Stimulated activated CD8-positive, alpha-beta memory T cell treated with anti-CD3 and anti-CD28 coated beads, Interleukin-12 subunit alpha, Interleukin-12 subunit beta, amount 100 ng/mL, for 4 hours (primary cell): Measurements from ENCODE around the gene TIMP1.

Source experiments
- DNase-seq: peaks from one replicate; pipeline ENCODE4 v3.0.0-alpha.2; 2020; ENCODE audit warnings: low read depth

TIMP1 gene

DNA sequence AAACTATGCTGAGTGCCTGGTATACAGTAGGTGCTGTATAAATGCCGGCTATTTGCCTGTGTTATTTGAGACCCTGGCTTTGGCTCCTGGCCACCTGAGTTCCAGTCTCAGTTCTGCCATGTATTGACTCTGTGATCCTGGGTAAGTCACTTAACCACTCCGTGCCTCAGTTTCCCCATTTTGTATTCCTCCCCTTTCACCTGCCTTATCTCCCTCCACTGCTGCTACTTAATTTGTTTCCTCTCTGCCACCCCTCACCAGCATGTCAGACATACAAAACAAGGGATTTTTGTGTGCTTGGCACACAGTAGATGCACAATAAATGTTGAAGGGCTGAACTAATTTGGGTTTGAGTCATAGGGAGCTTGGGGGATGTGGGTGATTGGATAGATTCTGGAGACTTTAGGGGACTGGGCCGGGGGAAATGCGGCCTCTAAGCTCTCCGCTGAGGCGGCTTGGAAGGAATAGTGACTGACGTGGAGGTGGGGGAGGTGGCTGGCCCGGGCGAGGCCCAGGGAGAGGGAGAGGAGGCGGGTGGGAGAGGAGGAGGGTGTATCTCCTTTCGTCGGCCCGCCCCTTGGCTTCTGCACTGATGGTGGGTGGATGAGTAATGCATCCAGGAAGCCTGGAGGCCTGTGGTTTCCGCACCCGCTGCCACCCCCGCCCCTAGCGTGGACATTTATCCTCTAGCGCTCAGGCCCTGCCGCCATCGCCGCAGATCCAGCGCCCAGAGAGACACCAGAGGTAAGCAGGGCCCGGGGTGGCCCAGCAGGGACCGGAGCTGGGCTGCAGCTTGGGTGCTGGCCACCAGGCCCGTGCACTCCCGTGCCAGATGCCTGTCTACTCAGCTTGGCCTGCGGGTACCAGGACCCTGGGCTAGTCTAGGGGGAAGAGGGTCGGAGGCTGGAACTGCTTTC, at the start of gene TIMP1:
TSS of gene TIMP1 (plus strand) at position 706 of the 917 bp plus-strand sequence. CDS start 980 bp downstream, outside the sequence.
- DNase-seq, result peak; percentile 69

DNA sequence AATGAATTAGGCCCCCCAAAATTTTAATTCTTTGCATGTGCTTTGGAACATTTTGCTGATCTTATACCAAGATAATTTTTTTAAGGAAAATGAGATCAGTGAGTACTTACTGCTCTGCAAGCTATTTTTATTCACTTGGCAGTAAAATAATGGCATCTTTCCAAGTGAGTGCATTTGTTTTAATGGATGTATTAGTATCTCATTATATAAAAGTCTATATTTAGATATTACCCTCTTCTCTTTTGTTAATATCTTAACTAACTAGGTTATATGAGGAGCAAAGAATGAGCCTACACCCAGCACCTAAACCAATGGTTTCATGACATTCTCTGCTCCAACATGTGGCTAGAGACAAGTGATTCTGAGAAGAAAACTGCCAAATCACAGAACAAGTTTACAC, 42.4 kb upstream of the TIMP1 start:
- no peak for DNase-seq

DNA sequence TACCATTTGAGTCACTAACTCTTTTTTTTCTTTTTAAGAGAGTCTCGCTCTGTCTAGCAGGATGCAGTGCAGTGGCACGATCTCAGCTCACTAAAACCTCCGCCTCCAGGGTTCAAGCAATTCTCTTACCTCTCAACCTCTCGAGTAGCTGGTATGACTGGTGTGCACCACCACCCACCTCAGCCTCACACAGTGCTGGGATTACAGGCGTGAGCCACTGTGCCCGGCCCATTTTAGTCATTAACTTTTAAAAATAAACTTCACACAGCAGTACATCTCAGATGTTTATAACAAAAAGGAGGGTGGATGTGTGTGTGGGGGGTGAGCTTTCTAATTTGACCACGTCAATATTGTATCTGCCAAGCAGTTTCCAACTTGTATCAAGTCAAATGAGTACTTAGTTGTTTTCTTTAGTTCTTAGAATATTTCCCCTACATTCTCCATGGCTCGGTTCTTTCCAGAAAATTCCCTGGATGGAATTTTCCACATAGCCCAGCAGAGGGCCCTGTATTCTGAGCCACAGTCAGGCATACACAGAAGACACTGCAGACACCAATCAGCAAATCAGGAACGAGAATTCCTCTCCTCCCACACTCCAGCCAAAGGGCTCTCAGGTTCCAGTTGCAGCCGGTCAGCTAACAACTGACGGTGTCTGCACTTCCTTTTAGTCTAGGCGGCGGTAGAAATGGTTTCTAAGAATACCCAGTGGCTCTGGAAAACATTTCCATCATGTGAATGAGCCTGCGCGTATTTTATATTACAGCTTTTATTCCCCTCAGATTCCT, 41.3 kb upstream of the TIMP1 start:
- no peak for DNase-seq

DNA sequence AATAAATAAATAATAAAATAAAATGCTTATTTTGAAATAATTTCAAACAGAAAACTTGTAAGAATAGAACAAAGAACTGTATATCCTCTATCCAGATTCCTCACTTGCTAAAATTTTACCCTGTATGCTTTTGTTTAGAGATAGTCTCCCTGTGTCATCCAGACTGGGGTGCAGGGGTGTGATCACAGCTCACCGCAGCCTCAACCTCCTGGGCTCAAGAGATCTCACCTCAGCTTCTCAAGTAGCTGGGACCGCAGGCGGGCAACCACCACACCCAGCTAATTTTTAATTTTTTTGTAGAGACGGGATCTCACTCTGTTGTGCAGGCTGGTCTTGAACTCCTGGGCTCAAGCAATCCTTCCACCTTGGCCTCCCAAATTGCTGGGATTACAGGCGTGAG, 38.7 kb upstream of the TIMP1 start:
- DNase-seq, result no peak

GRCh38 chrX:47556045-47556623, 26.1 kb upstream of the TIMP1 start:
- peak; percentile 63 for DNase-seq

DNA sequence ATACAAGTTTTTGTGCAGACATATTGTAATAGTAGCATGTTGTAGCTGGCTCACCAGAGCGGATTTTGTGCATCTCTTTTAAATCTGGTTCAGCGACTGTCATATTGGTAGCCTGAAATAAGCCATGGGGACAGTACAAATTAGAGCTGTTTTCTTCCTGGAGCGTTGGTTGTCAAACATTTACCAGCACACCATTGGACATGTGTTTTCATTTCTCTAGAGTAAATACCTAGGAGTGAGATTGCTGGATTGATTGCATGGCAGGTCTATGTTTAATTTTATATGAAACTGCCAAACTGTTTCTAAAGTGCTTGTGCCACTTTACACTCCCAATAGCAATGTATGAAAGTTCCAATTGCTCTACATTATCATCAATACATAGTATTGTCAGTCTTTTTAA, 23.8 kb upstream of the TIMP1 start:
- DNase-seq, result no peak

DNA sequence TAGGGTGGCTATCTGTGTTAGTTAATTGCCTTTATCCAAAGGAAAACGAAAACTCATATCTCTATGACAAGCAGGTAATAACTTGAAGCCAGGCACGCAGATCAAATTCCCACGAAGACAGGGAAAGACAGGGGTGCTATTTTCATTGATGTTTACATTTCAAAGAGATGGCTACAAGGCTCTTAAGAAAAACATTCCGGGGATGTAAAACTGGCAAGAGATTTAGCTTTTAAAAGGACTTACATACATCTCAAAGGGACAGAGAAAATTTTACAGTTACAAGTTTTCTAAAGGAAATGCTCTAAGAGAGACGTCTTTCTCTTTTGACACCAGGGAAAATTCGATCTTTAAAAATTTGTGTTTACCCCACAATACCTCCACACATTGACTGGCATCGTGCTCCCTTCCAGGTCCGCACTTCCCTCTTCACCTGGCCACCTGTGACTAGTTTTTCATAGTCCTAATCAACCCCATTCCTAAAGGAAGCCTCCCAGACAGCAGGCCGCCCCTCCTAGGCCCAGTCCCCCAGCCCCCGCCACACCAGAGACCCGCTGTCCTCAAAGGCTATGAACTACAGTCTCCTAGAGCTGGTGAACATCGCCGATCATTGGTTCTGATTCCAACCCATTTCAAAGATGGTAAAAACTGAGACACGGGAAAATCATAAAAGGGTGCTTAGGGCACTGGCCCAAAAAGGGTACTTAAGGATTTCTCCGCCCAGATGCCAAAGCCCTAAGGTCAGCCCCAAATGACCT, 21.9 kb upstream of the TIMP1 start:
- no peak for DNase-seq

- DNase-seq, result peak; percentile 83
Measured at GRCh38 chrX:47560934-47561658, 21.1 kb upstream of the TIMP1 start, which contains the start of gene ARAF. ARAF (plus strand) TSS chrX:47561205; CDS start chrX:47562968, 1,763 bp downstream.

DNA sequence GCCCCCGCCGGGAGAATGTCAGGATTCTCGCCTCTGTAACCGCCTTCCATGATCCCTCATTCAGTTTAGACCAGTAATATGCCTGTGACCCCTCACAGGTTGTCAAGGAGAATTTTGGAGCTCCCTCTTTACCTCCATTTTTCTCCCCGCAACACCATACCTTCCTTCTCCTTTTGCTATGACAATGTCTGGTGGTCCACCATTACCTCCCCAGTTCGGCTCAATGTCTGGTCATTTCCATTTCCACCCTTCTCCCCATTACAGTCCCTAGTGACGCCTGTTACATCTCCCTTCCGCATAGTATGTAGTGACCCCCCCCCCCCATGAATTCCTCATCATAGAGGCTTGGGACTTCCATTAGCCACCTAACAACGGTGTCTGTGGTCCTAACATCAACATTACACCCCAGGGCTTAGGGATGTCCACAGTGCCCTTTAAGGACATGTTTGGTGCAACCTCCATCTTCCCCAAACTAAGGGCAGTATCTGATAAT, 20.5 kb upstream of the TIMP1 start:
- DNase-seq, result no peak

GRCh38 chrX:47562615-47563243, 19.5 kb upstream of the TIMP1 start:
- DNase-seq, result no peak

DNA sequence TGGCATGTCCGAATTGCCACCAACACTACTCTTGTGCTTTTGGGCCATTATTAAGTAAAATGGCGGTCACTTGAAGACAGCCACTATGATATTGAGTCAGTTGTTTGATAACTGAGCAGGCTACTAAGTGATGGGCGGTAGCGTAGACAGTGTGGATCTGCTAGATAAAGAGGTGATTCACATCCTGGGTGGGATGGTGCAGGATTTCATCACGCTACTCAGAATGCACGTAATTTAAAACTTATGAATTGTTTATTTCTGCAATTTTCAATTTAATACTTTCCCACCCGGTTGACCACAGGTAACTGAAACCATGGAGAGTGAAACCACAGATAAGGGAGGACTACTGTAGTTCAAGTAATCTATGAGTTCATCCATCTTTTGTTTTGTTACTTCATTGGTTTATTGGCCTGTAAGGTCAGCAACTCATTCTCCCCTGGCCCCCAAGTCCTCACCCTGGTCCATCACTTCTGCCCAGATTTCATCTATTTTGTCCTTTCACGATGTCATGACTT, 18.4 kb upstream of the TIMP1 start:
- DNase-seq, result no peak

DNA sequence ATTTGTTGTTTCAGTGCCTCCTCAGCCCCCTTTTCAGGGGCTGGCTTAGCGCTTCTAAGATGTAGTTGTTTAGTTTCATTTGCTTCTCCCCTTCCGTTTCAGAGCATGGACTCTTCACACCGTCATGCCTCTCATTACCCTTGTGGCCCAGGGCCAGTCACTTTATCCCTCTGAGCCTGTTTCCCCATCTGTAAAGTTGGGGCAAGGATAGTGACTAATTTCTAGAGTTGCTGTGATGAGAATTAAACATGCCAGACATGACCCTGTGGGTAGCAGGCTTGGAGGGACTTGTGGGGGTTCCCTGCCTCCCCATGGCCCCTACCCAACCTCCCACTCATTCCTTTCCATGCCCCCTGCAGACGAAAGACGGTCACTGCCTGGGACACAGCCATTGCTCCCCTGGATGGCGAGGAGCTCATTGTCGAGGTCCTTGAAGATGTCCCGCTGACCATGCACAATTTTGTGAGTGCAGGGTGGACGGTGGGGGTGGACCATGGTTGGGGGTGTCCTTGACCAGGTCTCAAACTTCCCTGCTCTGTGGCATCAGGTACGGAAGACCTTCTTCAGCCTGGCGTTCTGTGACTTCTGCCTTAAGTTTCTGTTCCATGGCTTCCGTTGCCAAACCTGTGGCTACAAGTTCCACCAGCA, 17.7 kb upstream of the TIMP1 start:
- DNase-seq, result no peak

DNA sequence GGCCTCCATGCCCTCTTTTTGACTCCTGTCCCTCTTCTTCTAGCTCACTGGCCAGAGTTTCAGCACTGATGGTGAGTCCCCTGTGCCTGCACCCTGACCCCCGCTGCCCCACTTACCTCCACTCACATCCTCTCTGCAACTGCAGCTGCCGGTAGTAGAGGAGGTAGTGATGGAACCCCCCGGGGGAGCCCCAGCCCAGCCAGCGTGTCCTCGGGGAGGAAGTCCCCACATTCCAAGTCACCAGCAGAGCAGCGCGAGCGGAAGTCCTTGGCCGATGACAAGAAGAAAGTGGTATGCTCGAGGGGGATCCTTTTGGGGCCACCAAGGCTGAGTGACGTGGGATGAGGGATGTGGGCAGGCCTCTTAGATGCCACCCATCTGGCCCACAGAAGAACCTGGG, 15.4 kb upstream of the TIMP1 start:
- no peak for DNase-seq

DNA sequence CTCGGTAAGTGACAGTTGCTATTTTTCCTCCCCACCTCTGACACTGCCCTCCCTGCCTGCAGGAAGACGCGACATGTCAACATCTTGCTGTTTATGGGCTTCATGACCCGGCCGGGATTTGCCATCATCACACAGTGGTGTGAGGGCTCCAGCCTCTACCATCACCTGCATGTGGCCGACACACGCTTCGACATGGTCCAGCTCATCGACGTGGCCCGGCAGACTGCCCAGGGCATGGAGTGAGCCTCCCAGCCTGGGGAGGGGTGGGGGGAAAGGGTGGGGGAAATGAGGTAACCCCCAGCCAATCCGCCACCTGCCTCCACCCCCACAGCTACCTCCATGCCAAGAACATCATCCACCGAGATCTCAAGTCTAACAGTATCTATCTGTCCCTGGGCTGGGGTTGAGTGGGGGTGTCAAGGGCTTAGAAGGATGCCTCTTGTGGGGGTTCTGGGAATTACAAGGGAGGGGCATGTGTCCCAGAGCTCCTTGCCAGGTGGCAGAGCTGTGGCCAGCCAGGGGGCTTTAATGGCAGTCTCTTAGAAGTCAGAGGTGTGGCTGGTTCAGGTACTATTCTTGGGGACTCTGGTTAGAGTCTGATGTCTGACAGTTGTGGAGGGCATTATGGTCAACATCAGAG, 13.5 kb upstream of the TIMP1 start:
- DNase-seq, result no peak

DNA sequence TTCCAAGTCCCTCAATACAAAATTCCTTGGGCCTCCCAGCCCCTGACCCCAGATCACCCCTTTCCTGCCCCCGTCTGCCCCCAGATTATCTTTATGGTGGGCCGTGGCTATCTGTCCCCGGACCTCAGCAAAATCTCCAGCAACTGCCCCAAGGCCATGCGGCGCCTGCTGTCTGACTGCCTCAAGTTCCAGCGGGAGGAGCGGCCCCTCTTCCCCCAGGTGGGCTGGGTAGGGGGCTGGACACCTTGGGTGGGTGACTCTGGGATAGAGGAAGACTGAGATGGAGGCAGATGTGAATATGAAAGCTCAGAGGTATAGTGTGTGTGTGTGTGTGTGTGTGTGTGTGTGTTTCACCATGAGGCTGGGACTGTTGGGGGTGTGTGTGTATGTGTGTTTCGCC, 11.4 kb upstream of the TIMP1 start:
- DNase-seq, result no peak

DNA sequence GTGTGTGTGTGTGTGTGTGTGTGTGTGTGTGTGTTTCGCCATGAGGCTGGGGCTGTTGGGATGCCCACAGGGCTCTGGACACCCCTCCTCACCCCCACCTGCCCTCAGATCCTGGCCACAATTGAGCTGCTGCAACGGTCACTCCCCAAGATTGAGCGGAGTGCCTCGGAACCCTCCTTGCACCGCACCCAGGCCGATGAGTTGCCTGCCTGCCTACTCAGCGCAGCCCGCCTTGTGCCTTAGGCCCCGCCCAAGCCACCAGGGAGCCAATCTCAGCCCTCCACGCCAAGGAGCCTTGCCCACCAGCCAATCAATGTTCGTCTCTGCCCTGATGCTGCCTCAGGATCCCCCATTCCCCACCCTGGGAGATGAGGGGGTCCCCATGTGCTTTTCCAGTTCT, 11.0 kb upstream of the TIMP1 start:
- no peak for DNase-seq

GRCh38 chrX:47571896-47572295, 10.3 kb upstream of the TIMP1 start:
- no peak for DNase-seq

DNA sequence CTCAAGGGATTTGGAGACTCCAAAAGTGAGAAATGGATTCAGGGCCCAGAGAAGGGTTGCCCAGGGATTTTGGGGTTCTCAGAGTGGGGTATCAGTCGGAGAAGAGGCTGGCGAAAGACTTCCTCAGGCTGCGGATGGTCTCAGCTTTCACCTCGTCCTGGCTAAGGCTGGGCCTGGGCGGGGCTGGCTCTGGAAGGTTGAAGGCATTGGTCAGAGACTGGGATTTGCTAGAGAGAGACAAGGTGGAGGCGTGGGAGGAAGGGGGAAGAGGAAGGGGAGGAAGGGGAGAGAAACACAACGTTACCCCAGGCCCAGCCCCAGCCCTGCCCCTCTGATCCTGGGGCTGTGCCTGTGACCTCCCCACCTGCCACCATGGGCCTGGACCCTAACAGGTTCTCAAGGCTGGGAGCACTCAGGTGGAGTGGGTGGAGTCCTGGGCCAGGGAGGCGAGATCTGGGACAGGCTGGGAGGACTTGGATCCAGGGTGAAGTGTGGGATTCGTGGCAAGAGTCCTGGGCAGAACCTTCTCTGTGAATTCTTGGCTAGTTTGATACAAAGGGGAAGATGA, 9.4 kb upstream of the TIMP1 start:
- no peak for DNase-seq
